ENCODE data around the gene CEP131.

- TF ChIP-seq POLR2A (IDR thresholded peaks at IDR 0.05), result no peak
- no peak for TF ChIP-seq CTCF (IDR thresholded peaks at IDR 0.05 in 4 of 5, conservative IDR thresholded peaks at IDR 0.05 in 1 of 5)
Measured at GRCh38 chr17:81166033-81166492, 56.7 kb downstream of the CEP131 start, which contains the start of gene AATK.
